GM12892 (cell line): ENCODE data around the gene MINDY4.

Experiments
- POLR2A ChIP-seq: IDR thresholded peaks from 2 replicates; pipeline ENCODE4 v1.6.1; 2011; ENCODE audit warnings: low read depth, low read length, control low read depth
- POLR2AphosphoS5 ChIP-seq: IDR thresholded peaks from 2 replicates; pipeline ENCODE4 v1.6.1; 2011; ENCODE audit warnings: low read depth, low read length, control low read depth
- TAF1 ChIP-seq: IDR thresholded peaks from 2 replicates; pipeline ENCODE4 v1.6.1; 2011; ENCODE audit warnings: low read depth, mild to moderate bottlenecking, control low read depth, low read length, borderline replicate concordance

DNA sequence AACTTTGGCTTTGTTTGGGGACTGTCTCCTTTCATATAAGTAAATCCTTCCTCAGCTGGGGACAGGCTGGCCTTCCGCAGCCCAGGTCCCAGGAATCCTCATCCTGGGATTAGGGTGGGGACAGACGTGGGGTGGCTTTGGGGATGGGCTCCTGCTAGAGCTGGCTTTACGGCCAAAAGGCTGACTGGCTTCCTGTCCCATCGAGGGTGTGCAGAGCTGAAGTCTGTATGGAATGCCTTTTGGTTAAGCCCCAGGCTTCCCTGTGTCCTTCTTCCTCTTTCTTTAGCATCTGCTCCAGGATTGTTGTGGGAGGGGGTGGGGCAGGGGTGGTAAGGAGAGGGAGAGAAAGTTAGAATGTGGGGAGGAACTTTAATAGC lies 81.1 kb downstream of the MINDY4 start:
- TF ChIP-seq POLR2AphosphoS5 (no peak), POLR2A (no peak), TAF1 (no peak)
